ENCODE results near the gene LAMA1.
"Not testable (repeated sequence)": the region's sequence is repeated elsewhere in the genome, so short reads cannot be mapped to it uniquely, and the experiment has no call there.

Gene LAMA1

DNA sequence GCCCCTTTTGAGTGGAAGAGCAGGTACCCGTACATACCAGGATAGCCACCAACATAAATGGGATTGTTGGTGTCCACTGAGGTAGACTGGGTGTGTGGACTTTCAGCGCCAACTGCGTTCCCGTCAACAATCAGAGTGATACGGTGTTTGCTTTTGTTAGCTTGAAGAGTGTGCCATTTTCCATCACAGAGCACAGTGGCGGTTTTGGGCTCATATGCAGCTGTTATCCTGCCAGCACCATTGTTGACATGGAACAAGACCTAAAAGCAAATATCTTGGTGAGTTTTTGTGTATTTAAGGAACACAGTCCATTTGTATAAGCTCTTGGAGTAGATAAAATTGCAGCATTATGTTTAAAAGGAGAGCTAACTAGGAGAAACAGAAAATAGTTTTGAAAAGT is 174.5 kb downstream of the LAMA1 start:
- in situ Hi-C loops (cut with HindIII; ENCODE audit: low sequenced_read_pairs): no loop called here
- no peak for TF ChIP-seq CTCF (IDR thresholded peaks at IDR 0.05; ENCODE audit: low read depth, low read length)
- H3K4me3 ChIP-seq (ENCODE audit: low read depth, low read length): no peak overlapping the region
- no peak for DNase-seq (ENCODE audit: low read depth, low spot score)

- H3K4me3 ChIP-seq (ENCODE audit: low read depth, low read length): no peak overlapping the region
- TF ChIP-seq CTCF (IDR thresholded peaks at IDR 0.05; ENCODE audit: low read depth, low read length): no peak
- no peak for DNase-seq (ENCODE audit: low read depth, low spot score)
- in situ Hi-C loops (cut with HindIII; ENCODE audit: low sequenced_read_pairs): no loop called here
Measured at GRCh38 chr18:6942742-6943141, 174.9 kb downstream of the LAMA1 start.

DNA sequence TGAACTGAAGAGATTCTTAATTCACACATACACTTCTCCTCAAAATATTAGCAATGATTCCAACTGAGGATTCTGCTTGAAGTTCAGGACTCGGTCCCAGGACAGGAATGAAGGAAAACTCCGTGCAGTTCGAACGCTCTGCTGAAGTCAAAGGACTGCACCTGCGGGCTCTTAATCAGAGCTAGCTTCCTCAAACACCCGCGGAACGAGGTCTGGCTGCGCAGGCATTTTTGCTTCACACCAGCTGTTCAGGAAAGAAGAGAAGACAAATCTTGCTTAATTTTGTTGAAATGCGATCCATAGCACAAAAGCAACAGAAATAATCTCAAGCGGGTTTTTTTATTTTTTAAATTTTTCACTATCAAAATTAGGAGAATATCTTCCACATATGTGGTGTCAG is 175.6 kb downstream of the LAMA1 start:
- in situ Hi-C loops (cut with HindIII; ENCODE audit: low sequenced_read_pairs): no loop called here
- TF ChIP-seq CTCF (IDR thresholded peaks at IDR 0.05; ENCODE audit: low read depth, low read length): no peak

DNA sequence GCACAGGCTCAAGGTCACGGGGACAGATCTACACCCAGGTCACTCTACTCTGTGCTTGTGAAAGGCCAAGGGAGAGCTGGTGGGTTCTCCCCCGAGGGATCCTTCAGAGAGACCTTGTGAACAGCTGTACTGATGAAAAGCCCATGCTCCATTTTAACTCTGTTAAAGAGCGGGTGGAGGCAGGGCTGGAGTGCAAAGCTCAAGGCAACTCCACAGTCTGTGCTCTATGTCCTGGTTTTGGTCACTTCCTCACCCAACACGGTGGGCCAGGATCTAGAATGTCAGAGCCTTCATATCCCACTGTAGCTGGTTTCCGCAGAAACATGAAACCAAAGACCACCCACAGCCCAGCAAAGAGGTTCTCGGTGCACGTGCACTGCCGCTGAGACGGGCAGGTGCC is 177.1 kb downstream of the LAMA1 start:
- DNase-seq (ENCODE audit: low read depth, low spot score): no peak
- no peak for TF ChIP-seq CTCF (IDR thresholded peaks at IDR 0.05; ENCODE audit: low read depth, low read length)

More for the DNA sequence above, 175.6 kb downstream of the LAMA1 start:
- no peak for DNase-seq (ENCODE audit: low read depth, low spot score)
- no peak overlapping the region for H3K4me3 ChIP-seq (ENCODE audit: low read depth, low read length)

GRCh38 chr18:6939972-6940371 is 177.6 kb downstream of the LAMA1 start:
- no peak overlapping the region for H3K4me3 ChIP-seq (ENCODE audit: low read depth, low read length)
- no peak for TF ChIP-seq CTCF (IDR thresholded peaks at IDR 0.05; ENCODE audit: low read depth, low read length)
- DNase-seq (ENCODE audit: low read depth, low spot score): no peak
- in situ Hi-C loops (cut with HindIII; ENCODE audit: low sequenced_read_pairs): no loop called here

More for the DNA sequence above, 177.1 kb downstream of the LAMA1 start:
- H3K4me3 ChIP-seq (ENCODE audit: low read depth, low read length): no peak overlapping the region
- in situ Hi-C loops (cut with HindIII; ENCODE audit: low sequenced_read_pairs): no loop called here

- in situ Hi-C loops (cut with HindIII; ENCODE audit: low sequenced_read_pairs); H3K4me3 ChIP-seq (ENCODE audit: low read depth, low read length); DNase-seq (ENCODE audit: low read depth, low spot score): not testable (repeated sequence)
Measured at GRCh38 chr18:6938403-6938802, 179.2 kb downstream of the LAMA1 start.

DNA sequence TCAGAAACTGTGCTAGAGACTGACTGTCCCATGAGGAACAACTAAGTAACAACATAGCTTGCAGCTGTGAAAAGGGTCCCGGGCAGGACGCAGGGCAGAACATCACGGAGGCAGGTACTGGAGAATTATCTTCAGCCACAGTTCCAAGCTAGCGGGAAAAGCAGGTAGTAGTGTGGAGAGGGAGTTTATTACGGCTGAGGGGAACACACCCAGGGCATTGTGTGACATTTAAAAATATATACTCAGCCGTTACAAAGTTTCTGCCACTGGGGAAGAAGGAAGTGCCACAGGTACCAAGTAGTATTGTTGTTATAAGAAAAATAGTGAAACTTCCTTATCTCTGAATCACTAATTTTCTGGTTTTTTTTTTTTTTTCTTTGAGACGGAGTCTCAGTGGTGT is 179.6 kb downstream of the LAMA1 start:
- DNase-seq (ENCODE audit: low read depth, low spot score): no peak
- no peak for TF ChIP-seq CTCF (IDR thresholded peaks at IDR 0.05; ENCODE audit: low read depth, low read length)
- no peak overlapping the region for H3K4me3 ChIP-seq (ENCODE audit: low read depth, low read length)
- in situ Hi-C loops (cut with HindIII; ENCODE audit: low sequenced_read_pairs): no loop called here
